Lower lobe of right lung (tissue), 2 donors: ENCODE results near the gene HDHD3. TPM values are rescaled to one million over a fixed set of nuclear protein-coding genes. Genes with fewer than 3 reads are reported as not detected.
"Not testable (repeated sequence)": the region's sequence is repeated elsewhere in the genome, so short reads cannot be mapped to it uniquely, and the experiment has no call there.

ENCODE experiments used
- ATAC-seq, 2 donors: fragments of 200-7000 bp; cut with Tn5 transposase; one replicate each; pipeline ENCODE4 v1.9.1; 2020 to 2022; ENCODE audit warnings: mild to moderate bottlenecking in 2 of 2, moderate library complexity in 2 of 2
- DNase-seq: peaks from one replicate; pipeline ENCODE4 v3.0.0-alpha.2; 2020
- H3K27ac ChIP-seq: fragments of 200-600 bp; one replicate; pipeline ENCODE4 v1.8.0; 2022
- H3K27me3 ChIP-seq: fragments of 200-600 bp; one replicate; pipeline ENCODE4 v1.8.0; 2022; ENCODE audit warnings: low read depth
- H3K36me3 ChIP-seq: fragments of 200-600 bp; one replicate; pipeline ENCODE4 v1.8.0; 2022; ENCODE audit warnings: mild to moderate bottlenecking
- H3K4me1 ChIP-seq: fragments of 200-600 bp; one replicate; pipeline ENCODE4 v1.8.0; 2022
- H3K4me3 ChIP-seq: fragments of 200-600 bp; one replicate; pipeline ENCODE4 v1.8.0; 2022; ENCODE audit warnings: mild to moderate bottlenecking
- H3K9me3 ChIP-seq: fragments of 200-600 bp; one replicate; pipeline ENCODE4 v1.8.0; 2022
- intact Hi-C: fragments of 100-400 bp; cut with DNase I; formaldehyde crosslinking; loops from one replicate; pipeline ENCODE4 v1.11.0; 2022
- total RNA-seq: library from RNA; stranded (reverse); fragmentation: NEBNext Ultra II Directional; extraction: Animal tissue kit (Norgen Biotek cat#: 25700); gene quantifications from one replicate; pipeline ENCODE4 v1.2.1, GENCODE V29; 2021
- TF ChIP-seq, protein P1 (sequence below): fragments of 200-600 bp; IDR thresholded peaks from one replicate; pipeline ENCODE4 v1.8.0; 2022; ENCODE audit warnings: antibody characterized with exemption, mild to moderate bottlenecking
- donor health status: DM: no; HTN: yes; CAD: no; lungs with severe emphysema.

Gene HDHD3
- total RNA-seq, 1 donor from 2014 or later, result 9.3 TPM

DNA sequence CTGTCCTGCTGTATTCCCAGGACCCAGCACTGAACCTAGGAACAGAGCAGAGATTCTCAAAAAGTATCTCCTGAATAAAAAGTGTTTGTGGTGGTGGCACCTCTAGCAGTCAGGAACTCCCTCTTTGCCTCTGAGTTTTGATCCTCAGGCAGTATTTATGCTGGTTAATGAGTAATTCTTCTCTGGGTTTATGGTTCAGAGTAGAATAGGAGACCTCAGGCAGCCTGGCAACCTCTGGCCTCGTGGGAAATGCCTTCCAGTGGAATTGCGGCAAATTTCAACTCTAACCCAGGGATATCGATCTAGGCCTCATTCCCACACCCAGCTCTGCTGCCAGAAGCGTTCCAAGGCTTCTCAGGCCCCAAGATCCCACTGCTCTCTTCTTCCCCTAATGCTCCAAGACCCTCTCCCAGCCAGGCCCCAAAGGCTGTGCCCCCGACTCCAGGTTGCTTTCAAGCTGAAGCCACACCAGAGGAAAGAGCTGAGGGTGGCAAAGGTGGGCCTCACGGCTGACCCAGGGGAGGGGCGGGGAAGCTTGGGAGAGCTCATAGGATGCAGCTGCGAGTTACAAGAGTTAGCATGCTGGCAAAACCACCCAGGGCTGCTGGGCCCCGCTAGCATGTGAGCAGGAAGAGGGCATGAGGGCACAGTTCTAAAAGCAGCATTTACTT is 10.9 kb upstream of the HDHD3 start:
- Histone ChIP-seq H3K9me3 (no peaks in the 10 kb centered on the region), H3K27ac (no peak overlapping the region), H3K27me3 (no peaks in the 10 kb centered on the region), H3K4me3 (no peak overlapping the region), H3K36me3 (peaks cover 58% of the 10 kb centered on the region), H3K4me1 (no peaks in the 10 kb centered on the region)
- DNase-seq (no peak), ATAC-seq (no peak)
- intact Hi-C loops, result no loop called here
- TF ChIP-seq, protein P1, sequence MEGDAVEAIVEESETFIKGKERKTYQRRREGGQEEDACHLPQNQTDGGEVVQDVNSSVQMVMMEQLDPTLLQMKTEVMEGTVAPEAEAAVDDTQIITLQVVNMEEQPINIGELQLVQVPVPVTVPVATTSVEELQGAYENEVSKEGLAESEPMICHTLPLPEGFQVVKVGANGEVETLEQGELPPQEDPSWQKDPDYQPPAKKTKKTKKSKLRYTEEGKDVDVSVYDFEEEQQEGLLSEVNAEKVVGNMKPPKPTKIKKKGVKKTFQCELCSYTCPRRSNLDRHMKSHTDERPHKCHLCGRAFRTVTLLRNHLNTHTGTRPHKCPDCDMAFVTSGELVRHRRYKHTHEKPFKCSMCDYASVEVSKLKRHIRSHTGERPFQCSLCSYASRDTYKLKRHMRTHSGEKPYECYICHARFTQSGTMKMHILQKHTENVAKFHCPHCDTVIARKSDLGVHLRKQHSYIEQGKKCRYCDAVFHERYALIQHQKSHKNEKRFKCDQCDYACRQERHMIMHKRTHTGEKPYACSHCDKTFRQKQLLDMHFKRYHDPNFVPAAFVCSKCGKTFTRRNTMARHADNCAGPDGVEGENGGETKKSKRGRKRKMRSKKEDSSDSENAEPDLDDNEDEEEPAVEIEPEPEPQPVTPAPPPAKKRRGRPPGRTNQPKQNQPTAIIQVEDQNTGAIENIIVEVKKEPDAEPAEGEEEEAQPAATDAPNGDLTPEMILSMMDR, result no peak

GRCh38 chr9:113386571-113387393 is 10.0 kb upstream of the HDHD3 start:
- ATAC-seq, result no peak
- H3K27ac ChIP-seq, result no peak overlapping the region
- H3K36me3 ChIP-seq, result peaks cover 49% of the 10 kb centered on the region

DNA sequence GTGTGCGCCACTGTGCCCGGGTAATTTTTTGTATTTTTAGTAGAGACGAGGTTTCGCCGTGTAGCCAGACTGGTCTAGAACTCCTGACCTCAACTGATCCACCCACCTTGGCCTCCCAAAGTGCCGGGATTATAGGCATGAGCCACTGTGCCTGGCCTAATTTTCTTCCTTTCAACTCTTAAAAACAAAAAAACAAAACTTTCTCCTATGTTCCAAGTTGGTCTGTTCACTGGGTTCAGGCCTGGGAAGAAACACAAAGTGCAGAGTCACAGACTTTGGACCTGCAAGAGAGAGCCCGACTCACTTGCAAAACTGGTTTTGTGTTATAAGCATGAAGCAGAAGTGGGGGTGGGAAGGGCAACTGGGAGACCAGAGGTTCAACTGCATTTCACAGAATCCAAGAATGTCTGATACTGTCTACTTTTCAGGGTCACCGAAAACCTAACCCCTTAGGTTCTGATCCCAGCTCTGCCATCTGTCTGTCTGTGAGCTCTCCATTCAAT is 5.2 kb upstream of the HDHD3 start:
- no peak overlapping the region for H3K4me3 ChIP-seq
- DNase-seq (no peak), ATAC-seq (peak; percentile 69 to 82)
- H3K9me3 ChIP-seq, result no peaks in the 10 kb centered on the region
- intact Hi-C loops, result no loop called here
- H3K27me3 ChIP-seq, result no peaks in the 10 kb centered on the region
- H3K36me3 ChIP-seq, result peaks cover under 1% of the 10 kb centered on the region
- H3K27ac ChIP-seq, result peak overlapping the region; percentile 1
- no peaks in the 10 kb centered on the region for H3K4me1 ChIP-seq
- TF ChIP-seq, protein P1, result no peak

More at GRCh38 chr9:113386571-113387393, 10.0 kb upstream of the HDHD3 start:
- intact Hi-C loops, result no loop called here
- TF ChIP-seq, protein P1, result no peak
- H3K27me3 ChIP-seq, result no peaks in the 10 kb centered on the region
- no peak for DNase-seq
- H3K9me3 ChIP-seq, result no peaks in the 10 kb centered on the region
- no peaks in the 10 kb centered on the region for H3K4me1 ChIP-seq
- no peak overlapping the region for H3K4me3 ChIP-seq

DNA sequence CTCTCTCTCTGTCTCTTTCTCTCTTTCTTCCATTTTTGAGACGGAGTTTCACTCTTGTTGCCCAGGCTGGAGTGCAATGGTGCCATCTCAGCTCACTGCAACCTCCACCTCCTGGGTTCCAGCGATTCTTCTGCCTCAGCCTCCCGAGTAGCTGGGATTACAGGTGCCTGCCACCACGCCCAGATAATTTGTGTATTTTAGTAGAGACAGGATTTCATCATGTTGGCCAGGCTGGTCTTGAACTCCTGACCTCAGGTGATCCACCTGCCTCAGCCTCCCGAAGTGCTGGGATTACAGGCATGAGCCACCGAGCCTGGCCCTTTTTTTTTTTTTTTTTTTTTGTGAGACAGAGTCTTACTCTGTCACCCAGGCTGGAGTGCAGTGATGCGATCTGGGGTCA is 4.7 kb upstream of the HDHD3 start:
- H3K27me3 ChIP-seq, H3K36me3 ChIP-seq, ATAC-seq, DNase-seq, H3K4me1 ChIP-seq, H3K9me3 ChIP-seq, intact Hi-C loops, H3K4me3 ChIP-seq: not testable (repeated sequence)
- H3K27ac ChIP-seq, result peak overlapping the region; percentile 1

DNA sequence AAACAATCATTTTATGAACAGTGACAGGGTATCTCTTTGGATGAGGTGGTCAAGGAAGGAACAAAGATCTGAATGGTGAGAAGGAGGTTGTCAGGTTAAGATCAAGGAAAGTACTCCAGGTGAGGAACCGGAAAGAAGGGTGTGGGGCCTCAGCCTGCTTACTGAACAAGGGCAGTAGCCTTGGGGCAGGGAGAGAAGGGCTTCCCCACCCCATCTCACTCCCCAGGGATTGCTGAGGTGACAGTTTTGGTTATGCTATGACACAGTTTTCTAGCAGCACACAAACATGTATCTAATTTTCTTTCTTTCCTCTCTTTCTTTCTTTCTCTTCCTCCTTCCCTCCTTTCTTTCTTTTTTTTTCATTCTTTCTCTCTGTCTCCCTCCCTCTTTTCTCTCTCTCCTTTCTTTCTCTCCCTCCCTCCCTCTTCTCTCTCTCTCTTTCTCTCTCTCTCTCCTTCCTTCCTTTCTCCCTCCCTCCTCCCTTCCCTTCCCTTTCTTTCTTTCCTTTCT is 4.1 kb upstream of the HDHD3 start:
- H3K4me1 ChIP-seq, result no peaks in the 10 kb centered on the region
- H3K4me3 ChIP-seq, result no peak overlapping the region
- H3K27me3 ChIP-seq, result no peaks in the 10 kb centered on the region
- no peak overlapping the region for H3K27ac ChIP-seq
- intact Hi-C loops, result no loop called here
- DNase-seq (no peak), ATAC-seq (no peak)
- TF ChIP-seq, protein P1, result no peak
- no peaks in the 10 kb centered on the region for H3K9me3 ChIP-seq
- no peaks in the 10 kb centered on the region for H3K36me3 ChIP-seq

GRCh38 chr9:113379829-113380210 is 3.0 kb upstream of the HDHD3 start:
- H3K9me3 ChIP-seq, intact Hi-C loops, DNase-seq, H3K27ac ChIP-seq, ATAC-seq, H3K4me3 ChIP-seq, H3K4me1 ChIP-seq, H3K36me3 ChIP-seq, H3K27me3 ChIP-seq: not testable (repeated sequence)

GRCh38 chr9:113379094-113379828 is 2.5 kb upstream of the HDHD3 start:
- intact Hi-C loops, H3K36me3 ChIP-seq, H3K4me1 ChIP-seq, DNase-seq, H3K9me3 ChIP-seq, ATAC-seq, H3K27me3 ChIP-seq, H3K27ac ChIP-seq, H3K4me3 ChIP-seq: not testable (repeated sequence)
